ENCODE measurements around the gene HARBI1.

DNA sequence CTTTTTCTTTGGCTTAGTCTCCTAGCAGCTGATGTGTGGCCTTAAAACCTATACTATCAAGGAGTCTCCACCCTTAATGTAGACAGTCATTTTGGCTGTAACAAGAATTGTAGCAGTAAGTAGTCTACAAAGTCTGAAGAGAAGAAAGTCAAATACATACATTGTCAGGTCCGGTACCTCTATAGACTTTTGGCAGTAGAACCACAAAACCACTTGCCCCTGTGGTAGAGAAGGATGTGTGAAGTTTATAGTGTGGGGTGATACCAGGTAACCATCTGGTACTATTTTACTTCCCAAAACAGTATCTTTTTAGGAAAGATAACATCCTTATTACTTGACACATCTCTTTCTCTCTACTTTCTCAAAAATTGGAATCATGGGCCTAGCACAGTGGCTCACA is 15.5 kb upstream of the HARBI1 start:
- TF ChIP-seq, protein P1, sequence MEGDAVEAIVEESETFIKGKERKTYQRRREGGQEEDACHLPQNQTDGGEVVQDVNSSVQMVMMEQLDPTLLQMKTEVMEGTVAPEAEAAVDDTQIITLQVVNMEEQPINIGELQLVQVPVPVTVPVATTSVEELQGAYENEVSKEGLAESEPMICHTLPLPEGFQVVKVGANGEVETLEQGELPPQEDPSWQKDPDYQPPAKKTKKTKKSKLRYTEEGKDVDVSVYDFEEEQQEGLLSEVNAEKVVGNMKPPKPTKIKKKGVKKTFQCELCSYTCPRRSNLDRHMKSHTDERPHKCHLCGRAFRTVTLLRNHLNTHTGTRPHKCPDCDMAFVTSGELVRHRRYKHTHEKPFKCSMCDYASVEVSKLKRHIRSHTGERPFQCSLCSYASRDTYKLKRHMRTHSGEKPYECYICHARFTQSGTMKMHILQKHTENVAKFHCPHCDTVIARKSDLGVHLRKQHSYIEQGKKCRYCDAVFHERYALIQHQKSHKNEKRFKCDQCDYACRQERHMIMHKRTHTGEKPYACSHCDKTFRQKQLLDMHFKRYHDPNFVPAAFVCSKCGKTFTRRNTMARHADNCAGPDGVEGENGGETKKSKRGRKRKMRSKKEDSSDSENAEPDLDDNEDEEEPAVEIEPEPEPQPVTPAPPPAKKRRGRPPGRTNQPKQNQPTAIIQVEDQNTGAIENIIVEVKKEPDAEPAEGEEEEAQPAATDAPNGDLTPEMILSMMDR (IDR thresholded peaks at IDR 0.05; ENCODE audit: extremely low read depth in 1 of 2, insufficient read depth in 1 of 2, low read depth in 1 of 2, low read length in 2 of 2) = no peak
- TF ChIP-seq EZH2 (IDR thresholded peaks at IDR 0.05; ENCODE audit: borderline replicate concordance, low read depth, low read length, severe bottlenecking) = no peak
- TF ChIP-seq POLR2A (IDR thresholded peaks at IDR 0.05; ENCODE audit: low read depth, low read length) = no peak
